BJ (cell line): ENCODE data around the gene KIF26B. TPM values are rescaled to one million over a fixed set of nuclear protein-coding genes. Genes with fewer than 3 reads are reported as not detected.

Experiments used
- CTCF ChIA-PET: fragments of 350-600 bp; formaldehyde crosslinking; extraction: SDS; loops from one replicate; lab custom pipeline; 2021; ENCODE audit warnings: antibody characterized with exemption, inconsistent platforms; lab: Yijun Ruan, JAX
- POLR2A ChIA-PET: fragments of 300-600 bp; sonication (Branson Sonifier 250); formaldehyde crosslinking; extraction: SDS; loops from one replicate; lab custom pipeline; 2021; ENCODE audit warnings: antibody characterized with exemption; lab: Charles Lee
- DNase-seq: peaks from one replicate; pipeline ENCODE4 v3.0.0-alpha.2; 2011; ENCODE audit warnings: low read depth
- H3K27me3 ChIP-seq: 2 replicates; pipeline ENCODE4 v1.6.0; 2011; ENCODE audit warnings: low read length; ENCODE audit not compliant: control insufficient read depth, insufficient read depth
- H3K36me3 ChIP-seq: 2 replicates; pipeline ENCODE4 v1.5.1; 2011; ENCODE audit warnings: low read length; ENCODE audit not compliant: control insufficient read depth, insufficient read depth
- H3K4me3 ChIP-seq: 2 replicates; pipeline ENCODE4 v1.5.1; 2011; ENCODE audit warnings: low read depth, mild to moderate bottlenecking, control low read depth, low read length
- polyA plus RNA-seq: library from polyadenylated mRNA; depleted of rRNA; stranded (reverse); fragments of >200 nt; gene quantifications from 2 replicates; pipeline ENCODE4 v1.2.3, GENCODE V29; 2011
- TF ChIP-seq, protein P1 (sequence below): IDR thresholded peaks from 2 replicates; pipeline ENCODE4 v1.5.1; 2011; ENCODE audit warnings: low read depth, mild to moderate bottlenecking, control low read depth, inconsistent platforms, low read length, moderate library complexity; ENCODE audit not compliant: insufficient read depth

The KIF26B gene
- polyA plus RNA-seq, 1 experiment: 2.8 TPM

DNA sequence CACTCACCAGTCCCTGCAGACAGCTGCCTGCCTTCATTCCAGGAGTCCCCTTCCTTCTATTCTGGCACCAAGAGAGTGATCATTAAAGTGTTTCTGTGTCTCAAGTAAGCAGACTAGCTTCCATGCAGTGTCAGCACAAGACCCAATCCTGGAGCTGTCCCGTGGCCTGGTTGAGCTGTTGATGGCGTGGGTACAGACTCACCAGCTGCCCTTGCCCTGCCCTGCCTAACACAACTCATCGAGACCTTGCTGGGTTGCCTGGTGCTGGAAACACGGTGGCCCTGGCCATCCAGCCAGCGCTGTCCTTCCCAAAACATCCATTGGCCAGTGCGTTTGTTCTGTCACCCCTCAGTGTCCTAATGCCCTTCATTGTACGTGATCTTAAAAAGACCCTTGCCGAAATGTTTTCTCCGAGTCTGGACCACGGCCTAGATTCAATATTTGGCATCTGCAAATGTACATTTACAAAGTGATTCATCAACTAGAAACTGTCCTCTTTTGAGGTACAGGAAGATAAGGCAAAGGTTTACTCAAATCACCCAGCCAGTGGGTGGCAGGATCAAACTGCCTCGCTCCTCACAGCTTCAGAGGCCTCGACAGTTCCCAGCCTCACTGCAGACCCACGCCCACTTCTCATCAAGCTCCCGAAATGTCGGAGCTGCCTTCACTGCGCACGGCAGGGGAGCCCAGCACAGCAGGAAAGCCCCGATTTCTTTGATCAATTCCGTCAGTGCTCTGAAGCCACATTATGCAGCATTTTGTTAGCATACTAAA is 494.2 kb downstream of the KIF26B start:
- no peaks in the 10 kb centered on the region for H3K27me3 ChIP-seq
- TF ChIP-seq, protein P1, sequence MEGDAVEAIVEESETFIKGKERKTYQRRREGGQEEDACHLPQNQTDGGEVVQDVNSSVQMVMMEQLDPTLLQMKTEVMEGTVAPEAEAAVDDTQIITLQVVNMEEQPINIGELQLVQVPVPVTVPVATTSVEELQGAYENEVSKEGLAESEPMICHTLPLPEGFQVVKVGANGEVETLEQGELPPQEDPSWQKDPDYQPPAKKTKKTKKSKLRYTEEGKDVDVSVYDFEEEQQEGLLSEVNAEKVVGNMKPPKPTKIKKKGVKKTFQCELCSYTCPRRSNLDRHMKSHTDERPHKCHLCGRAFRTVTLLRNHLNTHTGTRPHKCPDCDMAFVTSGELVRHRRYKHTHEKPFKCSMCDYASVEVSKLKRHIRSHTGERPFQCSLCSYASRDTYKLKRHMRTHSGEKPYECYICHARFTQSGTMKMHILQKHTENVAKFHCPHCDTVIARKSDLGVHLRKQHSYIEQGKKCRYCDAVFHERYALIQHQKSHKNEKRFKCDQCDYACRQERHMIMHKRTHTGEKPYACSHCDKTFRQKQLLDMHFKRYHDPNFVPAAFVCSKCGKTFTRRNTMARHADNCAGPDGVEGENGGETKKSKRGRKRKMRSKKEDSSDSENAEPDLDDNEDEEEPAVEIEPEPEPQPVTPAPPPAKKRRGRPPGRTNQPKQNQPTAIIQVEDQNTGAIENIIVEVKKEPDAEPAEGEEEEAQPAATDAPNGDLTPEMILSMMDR: no peak
- H3K4me3 ChIP-seq: no peak overlapping the region
- DNase-seq: no peak
- H3K36me3 ChIP-seq: peaks cover 7% of the 10 kb centered on the region
- ChIA-PET POLR2A (no interaction called here), CTCF (no interaction called here)

- ChIA-PET POLR2A (no interaction called here), CTCF (no interaction called here)
- no peaks in the 10 kb centered on the region for H3K27me3 ChIP-seq
- peaks cover 8% of the 10 kb centered on the region for H3K36me3 ChIP-seq
- TF ChIP-seq, protein P1: no peak
- no peak overlapping the region for H3K4me3 ChIP-seq
- no peak for DNase-seq
Measured at GRCh38 chr1:245649666-245650065, 494.9 kb downstream of the KIF26B start.

- Histone ChIP-seq H3K27me3 (no peaks in the 10 kb centered on the region), H3K4me3 (no peak overlapping the region), H3K36me3 (peaks cover 8% of the 10 kb centered on the region)
- TF ChIP-seq, protein P1: no peak
- CTCF ChIA-PET: no interaction called here
- DNase-seq: no peak
- POLR2A ChIA-PET: no interaction called here
Measured at GRCh38 chr1:245650441-245650960, 495.7 kb downstream of the KIF26B start.

DNA sequence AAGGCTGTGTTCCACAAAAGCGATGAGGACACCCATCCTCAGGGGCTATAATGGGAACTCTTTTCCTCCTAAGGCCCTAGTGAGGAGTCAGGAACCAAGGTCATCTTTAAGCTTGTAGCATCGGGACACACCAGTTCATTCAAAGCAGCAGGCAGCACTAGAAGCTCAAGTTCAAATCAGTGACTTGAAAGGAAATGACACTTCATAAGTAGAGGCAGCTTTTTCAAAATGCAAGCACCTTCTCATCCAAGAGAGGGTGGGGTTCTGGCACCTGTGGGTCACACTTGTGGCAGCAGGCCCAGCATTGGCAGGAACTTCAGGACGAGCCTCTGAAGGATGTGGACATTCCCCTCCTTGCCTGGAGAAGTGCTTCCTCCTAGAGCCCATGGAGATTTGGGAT is 496.3 kb downstream of the KIF26B start:
- TF ChIP-seq, protein P1: no peak
- DNase-seq: no peak
- Histone ChIP-seq H3K27me3 (no peaks in the 10 kb centered on the region), H3K36me3 (peaks cover 8% of the 10 kb centered on the region), H3K4me3 (no peak overlapping the region)
- ChIA-PET CTCF (no interaction called here), POLR2A (no interaction called here)

- peaks cover 8% of the 10 kb centered on the region for H3K36me3 ChIP-seq
- TF ChIP-seq, protein P1: no peak
- no peak overlapping the region for H3K4me3 ChIP-seq
- DNase-seq: no peak
- no peaks in the 10 kb centered on the region for H3K27me3 ChIP-seq
- CTCF ChIA-PET: no interaction called here
- POLR2A ChIA-PET: no interaction called here
Measured at GRCh38 chr1:245652116-245652515, 497.3 kb downstream of the KIF26B start.
